Suppressor macrophage treated with lipopolysaccharide for 1 hour (primary cell): Measurements from ENCODE around the gene ACVRL1.

Experiments used
- DNase-seq, 3 donors: peaks; one replicate each; pipeline ENCODE4 v3.0.0-alpha.2; 2020 to 2022

Gene ACVRL1

DNA sequence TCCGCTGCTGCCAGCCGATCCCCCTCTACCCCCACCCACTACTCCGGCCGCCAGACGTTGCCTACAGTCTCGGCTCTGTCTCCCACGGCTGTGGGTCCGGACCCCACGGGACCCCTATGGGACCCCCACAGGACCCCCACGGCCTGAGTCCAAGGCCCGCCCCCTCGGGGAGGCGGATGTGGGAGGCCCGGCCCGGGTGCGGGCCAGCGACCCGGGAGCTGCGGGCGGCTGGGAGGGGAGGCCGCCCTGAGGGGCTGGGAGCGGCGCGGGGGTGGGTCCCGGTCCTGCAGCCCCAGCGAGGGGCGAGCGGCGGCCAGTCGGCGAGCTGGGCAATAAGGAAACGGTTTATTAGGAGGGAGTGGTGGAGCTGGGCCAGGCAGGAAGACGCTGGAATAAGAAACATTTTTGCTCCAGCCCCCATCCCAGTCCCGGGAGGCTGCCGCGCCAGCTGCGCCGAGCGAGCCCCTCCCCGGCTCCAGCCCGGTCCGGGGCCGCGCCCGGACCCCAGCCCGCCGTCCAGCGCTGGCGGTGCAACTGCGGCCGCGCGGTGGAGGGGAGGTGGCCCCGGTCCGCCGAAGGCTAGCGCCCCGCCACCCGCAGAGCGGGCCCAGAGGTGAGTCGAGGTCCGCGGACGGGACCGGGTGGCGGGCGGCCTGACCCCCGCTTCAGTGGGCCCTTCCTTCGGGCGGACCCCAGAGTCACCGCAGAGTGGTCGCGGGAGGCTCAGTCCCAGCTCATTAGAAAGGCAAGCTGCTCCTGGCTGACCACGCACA lies at the start of gene ACVRL1:
Gene ACVRL1, plus strand, starts transcription at position 422 of the 773 bp plus-strand sequence. CDS start 4,971 bp downstream, outside the sequence.
- no peak for DNase-seq

DNA sequence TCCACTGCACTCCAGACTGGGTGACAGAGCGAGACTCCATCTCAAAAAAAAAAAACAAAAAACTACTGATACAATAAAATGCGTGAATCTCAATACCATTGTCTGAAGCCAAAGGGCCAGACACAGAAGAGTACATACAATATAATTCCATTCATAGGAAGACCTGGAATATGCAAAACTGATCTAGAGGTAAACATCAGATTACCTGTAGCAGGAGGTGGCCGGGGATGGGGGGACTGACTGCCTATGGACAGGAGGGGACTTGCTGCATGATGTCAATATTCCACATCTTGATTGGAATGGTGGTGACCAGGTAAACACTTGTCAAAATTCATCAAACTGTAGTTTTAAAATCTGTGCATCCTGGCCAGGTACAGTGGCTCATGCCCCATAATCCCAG lies 46.3 kb upstream of the ACVRL1 start:
- no peak for DNase-seq

DNA sequence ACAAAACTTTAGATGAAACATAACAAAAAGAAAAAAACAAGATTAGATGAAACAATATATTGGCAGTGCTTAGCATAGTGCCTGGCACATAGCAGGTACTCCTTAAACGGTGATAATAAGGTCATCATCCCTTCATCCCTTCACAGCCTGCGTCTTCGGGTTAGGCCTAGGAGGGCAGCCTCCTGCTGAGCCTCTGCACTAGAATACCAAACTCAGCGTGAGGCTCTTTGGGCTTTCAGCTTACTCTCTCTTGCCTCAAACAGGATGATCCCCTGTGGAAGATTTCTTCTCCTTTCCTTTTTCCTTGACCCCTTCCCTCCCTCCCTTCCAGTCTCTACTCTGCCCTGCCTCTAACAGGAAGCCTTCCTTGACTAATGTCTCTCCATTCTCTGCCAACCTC lies 44.4 kb upstream of the ACVRL1 start:
- no peak for DNase-seq

DNA sequence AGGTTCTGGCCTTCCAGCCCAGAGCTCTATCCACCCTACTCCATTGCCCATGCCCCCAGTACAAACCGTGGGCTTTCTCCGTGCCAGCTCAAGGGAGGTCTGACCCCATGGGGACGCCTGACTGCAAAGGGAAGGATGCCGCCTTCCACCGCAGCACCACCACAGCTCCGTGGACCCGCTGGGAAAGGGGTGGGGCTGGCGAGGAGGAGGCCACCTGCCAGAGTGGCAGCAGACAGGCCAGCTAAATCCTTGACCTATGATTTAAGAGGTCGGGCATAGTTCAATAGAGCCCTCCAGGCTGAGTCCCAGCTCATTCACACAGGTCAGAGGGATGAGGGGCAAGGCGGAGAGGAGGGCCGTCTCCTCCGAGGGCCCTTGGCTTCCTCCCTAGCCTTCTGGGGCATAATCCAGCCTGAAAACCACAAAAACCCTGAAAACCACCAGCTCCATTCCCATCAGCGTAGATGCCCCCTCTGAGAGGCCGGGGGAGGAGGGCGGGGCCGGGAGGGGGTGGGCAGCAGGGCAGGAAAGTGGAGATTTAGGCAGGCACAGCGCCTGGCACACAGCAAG lies 43.9 kb upstream of the ACVRL1 start:
- no peak for DNase-seq

DNA sequence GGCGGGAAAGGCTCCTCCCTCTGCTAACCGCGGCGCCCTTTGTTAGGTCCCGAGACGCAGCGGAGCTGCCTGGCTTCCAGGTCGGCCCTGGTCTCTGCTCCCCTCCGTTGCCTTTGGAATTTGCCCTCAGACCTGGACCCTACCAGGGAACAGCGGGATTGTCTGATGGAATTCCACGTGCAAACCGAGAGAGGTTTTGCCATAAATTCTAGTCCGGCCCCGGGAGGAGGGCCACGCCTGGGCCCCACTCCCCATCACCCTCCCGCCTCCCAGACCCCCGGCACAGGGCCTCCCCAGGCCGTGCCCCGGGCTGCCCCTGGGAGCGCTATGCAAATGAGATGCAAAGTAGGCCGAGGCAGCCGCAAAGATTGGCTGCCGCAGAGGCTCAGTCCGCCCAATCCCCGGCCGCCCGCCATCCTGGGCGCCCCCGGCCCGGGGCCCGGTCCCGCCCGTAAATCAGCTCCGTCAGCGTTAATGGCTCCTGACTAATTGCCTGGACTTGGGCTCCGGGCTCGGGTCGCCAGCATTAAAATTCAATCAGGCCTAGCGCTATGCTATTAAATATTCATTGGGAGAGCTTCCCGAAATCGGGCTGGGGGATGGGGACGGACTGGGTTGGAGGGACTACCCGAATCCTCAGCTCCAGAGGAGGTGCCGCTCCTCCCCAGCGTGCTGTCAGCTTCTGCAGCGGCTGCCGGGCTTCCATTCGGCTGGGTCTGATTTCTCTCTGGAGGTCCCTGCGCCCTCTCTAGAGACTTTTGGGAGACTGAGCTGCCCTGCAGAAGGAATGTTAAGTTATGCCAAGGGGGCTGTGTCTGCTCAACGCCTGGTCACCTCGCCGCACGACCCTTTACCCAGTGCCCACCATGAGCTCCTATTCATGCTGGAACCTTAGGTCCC lies 43.1 kb upstream of the ACVRL1 start:
- DNase-seq, result peak in 2 of 3 donors; percentile 47 to 60

DNA sequence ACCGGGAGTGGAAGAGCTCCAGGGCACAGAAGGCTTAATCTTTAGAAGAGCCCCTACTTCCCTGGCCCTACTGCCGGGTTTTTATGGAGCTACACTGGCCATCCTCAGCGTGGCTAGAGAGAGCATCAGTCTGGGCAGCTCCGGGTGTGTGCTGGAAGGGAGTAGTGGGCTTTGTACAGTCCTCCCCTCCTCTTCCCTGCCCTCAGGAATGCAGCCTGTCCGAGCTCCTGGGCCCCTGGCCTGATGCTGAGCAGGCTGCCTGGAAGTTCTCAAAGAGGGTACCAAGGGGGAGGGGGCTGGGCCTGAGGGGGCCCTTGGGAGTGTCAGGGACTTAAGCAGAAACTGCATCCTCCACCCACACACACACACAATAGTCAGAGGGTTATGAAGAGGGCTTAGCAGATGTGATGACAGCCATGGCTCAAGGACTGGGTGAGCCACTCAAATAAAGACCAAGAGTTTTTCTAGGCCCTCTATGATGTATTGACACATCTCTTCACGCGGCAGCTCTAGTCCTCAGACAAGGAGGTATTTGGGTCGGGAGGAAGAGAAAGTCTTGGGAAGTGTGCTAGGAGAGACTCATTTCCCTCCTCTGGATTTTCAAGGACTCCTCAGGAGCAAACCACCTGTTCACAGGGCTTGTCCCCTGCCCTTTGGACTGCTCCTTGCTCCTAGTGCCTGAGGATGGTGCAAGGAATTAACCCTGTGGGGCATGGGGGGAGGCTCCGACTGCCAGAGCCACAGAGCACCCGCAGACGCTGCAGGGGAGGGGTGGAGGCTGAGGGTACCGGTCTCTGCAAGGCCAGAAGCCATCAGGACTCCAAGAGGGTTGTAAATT lies 42.3 kb upstream of the ACVRL1 start:
- no peak for DNase-seq

DNA sequence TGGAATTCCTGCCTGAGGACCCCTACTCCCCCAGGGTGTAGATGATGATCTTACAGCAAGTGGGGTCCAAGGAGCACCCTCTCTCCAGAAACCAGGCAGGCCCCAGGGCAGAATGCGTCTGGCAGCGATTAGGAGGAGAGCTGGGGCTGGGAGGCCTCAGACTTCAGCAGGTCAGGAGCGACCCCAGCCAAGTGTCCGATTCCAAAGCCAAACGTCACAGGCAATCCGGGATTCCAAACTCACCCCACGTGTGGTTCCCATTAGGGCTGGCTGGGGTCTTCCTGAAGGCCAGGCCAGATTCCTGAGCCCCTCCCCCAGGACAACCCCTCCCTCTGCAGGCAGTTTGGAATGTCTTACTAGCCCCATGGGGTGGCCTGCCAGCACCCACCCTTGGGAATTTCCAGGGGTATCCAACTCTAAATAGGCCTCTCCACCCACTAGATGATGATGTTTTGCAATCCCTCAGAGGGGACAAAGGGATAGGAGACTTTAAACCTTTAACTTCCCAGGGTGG lies 41.5 kb upstream of the ACVRL1 start:
- DNase-seq, result no peak

DNA sequence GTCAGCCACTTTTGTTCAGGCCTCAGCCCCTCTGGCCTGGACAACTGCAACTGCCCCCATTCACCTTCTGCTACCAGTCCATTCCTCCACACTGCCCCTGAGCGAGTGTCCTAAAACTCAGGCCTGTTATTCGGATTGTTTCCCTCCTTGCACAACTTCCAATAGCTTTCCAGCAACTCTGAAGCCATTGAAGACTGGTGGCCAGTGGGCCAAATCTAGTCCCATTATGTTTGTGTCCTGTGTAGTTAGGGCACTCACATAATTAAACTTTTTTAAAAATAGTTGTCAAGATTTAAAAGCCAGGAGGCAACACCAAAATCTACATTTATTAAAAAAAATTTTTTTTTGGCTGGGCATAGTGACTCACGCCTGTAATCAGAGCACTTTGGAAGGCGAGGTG lies 41.0 kb upstream of the ACVRL1 start:
- no peak for DNase-seq

DNA sequence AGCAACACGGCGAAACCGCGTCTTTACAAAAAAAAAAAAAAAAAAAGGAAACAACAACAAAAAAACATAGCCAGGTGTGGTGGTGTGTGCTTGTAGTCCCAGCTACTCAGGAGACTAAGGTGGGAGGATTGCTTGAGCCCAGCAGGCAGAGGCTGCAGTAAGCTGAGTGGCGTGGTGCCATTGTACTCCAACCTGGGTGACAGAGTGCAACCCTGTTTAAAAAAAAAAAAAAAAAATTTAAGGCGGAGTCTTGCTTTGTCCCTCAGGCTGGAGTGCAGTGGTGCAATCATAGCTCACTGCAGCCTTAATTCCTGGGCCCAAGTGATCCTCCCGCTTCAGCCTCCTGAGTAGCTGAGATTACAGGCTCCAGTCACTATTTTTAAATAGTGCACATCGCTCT lies 40.5 kb upstream of the ACVRL1 start:
- DNase-seq, result no peak

DNA sequence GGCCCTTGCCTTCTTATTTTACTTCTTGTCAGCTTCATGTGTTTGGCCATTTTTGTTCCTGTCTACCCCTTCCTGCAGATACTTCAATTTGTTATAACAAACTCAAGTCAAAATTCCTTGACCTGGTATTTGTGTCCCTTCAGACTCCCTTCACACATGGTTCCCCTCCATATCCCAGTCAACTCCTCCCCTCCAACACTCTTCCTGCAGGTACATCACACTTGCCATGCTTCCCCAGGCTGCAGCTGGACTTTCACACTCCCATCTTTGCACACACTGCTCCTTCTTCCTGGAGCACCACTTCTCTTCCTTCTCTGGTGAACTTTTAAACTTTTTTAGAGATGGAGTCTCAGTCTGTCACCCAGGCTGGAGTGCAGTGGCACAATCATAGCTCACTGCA lies 39.9 kb upstream of the ACVRL1 start:
- no peak for DNase-seq

DNA sequence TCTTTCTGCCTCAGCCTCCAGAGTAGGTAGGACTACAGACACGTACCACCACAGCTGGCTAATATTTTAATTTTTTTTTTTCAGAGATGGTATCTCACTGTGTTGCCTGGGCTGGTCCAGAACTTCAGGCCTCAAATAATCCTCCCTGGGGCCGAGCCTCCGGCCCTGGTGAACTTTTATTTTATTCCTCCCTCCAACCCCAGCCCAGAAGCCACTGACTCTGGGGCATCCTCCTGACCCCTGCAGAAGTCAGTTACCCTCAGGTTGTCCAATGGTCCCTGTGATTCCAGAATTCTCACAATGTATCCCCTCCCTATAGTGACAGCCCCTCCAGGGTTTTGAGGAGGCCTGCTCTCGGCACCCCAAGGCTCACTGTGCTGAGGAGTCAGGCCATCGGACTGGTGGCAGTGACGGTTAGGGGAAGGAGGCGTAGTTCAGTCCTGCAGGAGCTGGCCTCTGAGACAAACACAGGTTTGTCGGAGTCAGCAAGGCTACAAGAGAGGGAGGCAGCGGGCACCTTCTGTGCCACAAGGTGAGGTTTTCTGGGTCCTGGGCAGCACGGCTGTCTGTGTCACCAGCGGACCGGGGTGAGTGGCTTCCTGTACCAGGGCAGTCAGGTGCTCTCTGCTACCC lies 39.4 kb upstream of the ACVRL1 start:
- no peak for DNase-seq

DNA sequence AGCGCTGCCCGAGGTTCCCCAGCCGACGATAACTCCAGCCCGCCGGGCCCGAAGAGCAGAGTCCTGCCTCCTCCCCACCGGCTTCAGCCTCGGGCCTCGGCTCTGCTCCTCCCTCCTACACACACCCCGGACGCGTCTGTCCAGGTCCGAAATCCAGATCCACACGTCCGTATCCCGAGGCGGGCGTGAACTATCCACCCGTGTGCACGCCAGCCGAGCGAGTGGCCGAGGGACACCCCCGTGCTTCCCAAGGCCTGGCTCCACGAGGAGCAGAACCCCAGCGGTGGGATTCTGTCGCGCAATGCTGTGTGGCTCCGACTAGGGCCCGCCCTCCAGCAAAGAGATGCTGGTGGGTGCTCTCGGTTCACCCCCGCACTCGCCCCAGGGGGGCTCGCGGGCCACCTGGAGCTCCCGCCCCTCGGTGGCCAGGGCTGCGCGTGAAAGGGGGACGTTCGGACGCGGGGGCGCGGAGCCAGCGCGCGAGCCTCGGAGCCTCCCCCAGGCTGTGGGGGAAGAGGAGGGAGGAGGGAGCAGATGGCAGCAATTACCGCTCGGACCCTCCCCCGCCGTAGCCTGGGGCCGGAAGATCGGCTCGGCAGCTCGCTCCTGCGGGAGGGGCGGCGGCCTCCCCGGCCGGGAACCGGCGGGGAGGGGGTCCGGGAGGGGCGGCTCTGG lies 38.3 kb upstream of the ACVRL1 start:
- no peak for DNase-seq

DNA sequence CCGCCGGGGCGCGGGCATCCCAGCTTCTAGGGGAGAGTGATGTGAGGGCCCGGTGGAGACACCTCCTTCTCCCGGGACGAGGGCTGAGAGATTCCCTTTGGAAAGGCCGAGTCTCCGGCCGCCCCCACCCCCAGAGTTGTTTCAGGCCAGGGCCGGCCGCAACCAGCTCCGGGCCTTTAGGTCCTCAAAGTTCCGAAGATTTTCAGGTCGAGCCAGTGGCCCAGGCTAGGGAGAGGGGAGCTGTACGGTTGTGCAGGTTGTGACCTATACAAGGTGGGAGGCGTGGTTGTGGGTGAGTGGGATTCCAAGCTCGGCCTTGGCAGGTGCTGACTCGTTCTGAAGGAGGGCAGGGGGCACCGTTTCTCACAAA lies 37.8 kb upstream of the ACVRL1 start:
- DNase-seq, result no peak

DNA sequence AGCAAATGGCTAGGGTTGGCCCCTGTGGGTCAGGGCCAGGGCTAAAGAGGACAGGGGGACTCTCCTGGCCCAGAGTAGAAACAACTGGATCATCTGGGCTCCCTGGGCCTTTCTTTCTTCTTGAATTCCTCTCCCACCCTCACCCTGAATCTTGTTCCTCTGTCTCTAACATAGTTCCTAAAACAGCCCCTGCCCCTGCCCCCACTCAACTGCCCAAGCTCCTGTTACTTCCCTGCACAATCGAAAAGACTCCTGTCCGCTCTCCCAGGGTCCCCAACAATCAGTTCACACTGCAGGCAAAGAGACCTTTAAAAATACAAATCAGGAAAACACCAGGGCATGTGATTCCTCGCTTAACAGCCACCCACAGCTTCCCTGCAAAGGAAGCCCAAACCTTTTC lies 37.4 kb upstream of the ACVRL1 start:
- DNase-seq, result peak in 2 of 3 donors; percentile 28 to 40

DNA sequence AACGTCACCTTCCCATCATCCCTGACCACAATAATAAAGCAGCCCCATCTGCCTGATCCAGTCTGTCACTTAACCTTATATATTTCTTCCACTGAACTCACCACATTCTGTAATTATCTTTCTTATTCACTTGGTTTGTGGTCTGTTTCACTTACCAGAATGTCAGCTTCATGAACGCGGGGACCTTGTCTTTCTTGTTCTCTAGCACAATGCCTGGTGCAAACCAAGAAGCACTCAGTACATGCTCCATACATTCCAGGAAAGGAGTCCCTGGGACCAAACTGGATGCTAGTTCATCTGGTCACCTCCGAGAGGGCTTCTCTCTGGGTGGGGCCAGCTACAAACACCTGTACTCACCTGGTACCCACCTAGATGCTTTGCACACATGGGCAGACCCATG lies 36.8 kb upstream of the ACVRL1 start:
- DNase-seq, result no peak

DNA sequence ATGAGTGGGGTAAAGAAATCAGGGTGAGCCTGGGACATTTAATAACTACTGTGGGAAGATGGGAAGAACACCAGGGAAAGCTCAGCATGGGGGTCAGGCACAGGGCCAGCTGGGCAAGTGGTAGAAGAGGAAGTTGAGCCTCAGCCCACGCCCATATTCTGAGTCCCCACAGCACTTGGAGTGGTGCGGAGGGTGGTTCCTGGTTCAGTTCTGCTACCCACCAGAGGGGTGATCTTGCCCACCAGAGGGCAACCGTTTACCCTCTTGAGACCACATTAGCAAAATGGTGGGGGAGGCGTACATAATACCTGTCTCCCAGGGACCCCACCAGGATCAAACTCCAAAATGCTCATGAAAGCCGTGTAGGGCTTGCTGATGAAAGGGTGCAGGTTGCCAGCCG lies 36.2 kb upstream of the ACVRL1 start:
- DNase-seq, result peak; percentile 82 to 88 (median 84)

DNA sequence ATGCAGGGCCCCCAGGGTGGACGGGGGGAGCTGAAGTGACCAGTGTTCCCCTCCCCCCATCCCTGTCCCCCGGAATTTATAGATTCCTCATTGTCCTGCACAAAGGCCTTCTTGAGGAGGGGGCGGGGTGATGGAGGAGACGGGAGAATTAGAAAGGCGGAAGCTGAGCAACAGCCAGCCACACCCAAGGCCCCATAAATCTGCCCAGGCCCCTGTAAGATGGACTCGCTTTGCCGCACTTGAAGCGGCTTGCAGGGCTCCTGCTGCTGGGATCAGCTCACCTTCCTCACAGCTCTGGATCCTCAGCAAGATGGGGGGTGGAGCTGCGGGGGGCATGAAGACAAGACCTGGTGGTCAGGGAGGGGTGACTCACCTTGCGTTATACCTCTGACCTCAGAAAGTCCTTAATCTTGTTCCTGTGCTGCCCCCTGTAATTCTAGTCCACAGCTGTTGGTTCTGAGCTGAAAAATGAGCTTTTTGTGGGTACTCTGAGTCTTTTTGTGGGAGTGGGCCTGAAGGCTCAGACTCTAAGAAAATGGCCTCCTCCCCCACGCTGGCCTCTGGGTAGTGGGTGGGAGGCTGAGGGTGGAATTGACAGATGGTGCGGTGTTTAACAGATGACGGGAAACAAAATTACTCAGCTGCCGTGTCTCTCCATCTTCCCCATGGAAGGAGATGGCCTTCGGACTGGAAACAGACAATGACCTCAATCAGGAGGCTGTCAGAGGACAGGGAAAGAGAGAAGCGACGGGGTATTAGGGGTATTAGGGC lies 35.2 kb upstream of the ACVRL1 start:
- DNase-seq, result no peak

DNA sequence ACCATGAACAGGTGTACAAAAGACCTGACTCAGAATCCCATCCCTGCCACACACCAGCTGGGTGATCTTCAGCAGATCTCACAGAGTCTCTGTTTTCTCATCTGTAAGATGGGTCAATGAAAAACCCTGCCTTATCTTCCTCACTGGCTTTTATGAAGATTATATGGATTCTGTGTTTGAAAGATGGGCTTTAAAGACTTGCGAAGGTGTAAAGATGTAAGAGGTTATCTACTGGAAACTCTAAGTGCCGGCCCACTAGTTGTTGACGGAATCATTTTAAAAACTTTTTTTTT lies 34.7 kb upstream of the ACVRL1 start:
- DNase-seq, result no peak

DNA sequence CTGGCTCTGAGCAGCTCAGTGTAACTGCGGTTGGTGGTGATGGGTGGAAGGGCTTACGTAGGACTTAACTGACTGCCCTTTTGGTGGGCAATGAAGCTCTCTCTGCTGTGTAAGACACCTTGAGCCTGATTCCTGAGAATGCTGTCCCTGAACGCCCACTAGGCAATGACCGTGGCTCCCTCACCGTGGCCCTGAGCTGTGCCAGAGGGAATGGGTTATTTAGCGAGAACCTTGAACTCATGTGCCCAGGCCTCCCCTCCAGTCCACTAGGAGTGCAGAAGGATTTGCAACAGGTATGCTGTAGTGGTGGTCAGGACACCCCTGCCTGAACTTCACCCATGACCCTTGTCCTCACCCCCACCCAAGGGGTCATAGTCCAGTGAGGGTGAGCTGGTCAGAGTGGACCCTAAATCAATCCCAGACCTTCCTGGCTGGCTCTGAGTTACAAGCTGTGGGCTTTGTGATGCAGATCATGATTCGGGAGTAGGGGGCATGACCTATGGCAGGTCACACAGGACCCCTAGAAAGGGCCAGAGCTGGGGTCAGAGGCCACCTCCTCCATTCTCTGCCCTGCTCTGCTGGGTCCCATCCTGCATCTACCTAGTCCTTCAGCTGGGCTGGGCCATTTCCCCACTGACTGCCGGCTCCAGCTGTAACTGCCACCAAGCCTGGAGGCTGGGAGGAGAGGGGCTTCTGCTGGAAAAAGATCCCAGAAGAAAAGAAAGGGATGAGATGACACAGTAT lies 33.9 kb upstream of the ACVRL1 start:
- no peak for DNase-seq

DNA sequence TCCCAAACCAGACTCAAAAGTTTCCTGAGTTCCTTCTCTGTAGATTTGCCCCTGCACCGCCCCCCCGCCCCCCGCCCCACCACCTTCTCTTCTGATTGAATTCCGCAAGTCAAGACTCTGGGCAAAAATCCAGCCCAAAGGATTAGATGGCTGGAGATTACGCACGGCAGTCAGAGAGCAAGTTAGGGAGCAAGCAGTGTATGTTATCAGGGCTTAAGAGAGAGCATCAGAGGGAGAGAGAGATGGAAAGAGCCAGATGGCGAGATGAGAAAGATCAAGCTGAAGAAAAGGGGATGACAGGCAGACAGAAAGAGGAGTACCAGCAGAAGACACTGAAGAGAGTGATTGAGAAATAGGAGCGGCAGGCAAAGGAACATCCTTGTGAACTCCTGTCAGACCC lies 33.3 kb upstream of the ACVRL1 start:
- no peak for DNase-seq
